Mammary epithelial cell (primary cell): ENCODE data around the gene MTFR2.
"Not testable (repeated sequence)": the region's sequence is repeated elsewhere in the genome, so short reads cannot be mapped to it uniquely, and the experiment has no call there.

Source experiments
- EZH2 ChIP-seq: IDR thresholded peaks from 2 replicates; pipeline ENCODE4 v1.6.1; 2012; ENCODE audit warnings: low read length, inconsistent platforms, borderline replicate concordance
- TF ChIP-seq, protein P1 (sequence below), 2 donors: IDR thresholded peaks in 1 of 2; conservative IDR thresholded peaks in 1 of 2; 2 replicates each; pipeline ENCODE4 v1.5.1; 2011 to 2012; ENCODE audit warnings: inconsistent platforms in 2 of 2, low read length in 2 of 2, mild to moderate bottlenecking in 2 of 2, control low read depth in 1 of 2, low read depth in 1 of 2; ENCODE audit not compliant: insufficient read depth in 1 of 2; ENCODE audit errors: extremely low read depth in 1 of 2

DNA sequence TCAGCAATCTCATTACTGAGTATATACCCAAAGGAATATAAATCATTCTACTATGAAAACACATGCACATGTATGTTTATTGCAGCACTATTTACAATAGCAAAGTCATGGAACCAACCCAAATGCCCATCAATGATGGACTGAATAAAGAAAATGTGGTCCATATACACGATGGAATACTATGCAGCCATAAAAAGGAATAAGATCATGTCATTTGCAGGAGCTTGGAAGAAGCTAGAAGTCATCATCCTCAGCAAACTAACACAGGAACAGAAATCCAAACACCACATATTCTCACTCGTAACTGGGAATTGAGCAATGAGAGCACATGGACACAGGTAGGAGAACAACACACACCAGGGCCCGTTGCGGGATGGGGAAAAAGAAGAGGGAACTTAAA, 25.1 kb downstream of the MTFR2 start:
- TF ChIP-seq, protein P1, sequence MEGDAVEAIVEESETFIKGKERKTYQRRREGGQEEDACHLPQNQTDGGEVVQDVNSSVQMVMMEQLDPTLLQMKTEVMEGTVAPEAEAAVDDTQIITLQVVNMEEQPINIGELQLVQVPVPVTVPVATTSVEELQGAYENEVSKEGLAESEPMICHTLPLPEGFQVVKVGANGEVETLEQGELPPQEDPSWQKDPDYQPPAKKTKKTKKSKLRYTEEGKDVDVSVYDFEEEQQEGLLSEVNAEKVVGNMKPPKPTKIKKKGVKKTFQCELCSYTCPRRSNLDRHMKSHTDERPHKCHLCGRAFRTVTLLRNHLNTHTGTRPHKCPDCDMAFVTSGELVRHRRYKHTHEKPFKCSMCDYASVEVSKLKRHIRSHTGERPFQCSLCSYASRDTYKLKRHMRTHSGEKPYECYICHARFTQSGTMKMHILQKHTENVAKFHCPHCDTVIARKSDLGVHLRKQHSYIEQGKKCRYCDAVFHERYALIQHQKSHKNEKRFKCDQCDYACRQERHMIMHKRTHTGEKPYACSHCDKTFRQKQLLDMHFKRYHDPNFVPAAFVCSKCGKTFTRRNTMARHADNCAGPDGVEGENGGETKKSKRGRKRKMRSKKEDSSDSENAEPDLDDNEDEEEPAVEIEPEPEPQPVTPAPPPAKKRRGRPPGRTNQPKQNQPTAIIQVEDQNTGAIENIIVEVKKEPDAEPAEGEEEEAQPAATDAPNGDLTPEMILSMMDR (conservative IDR thresholded peaks at IDR 0.05 in 1 of 2, IDR thresholded peaks at IDR 0.05 in 1 of 2; ENCODE audit: extremely low read depth in 1 of 2, insufficient read depth in 1 of 2, low read depth in 1 of 2, low read length in 2 of 2): not testable (repeated sequence)
- not testable (repeated sequence) for TF ChIP-seq EZH2
